AG10803 (cell line): ENCODE results near the gene EVI5.

ENCODE experiments used
- DNase-seq: peaks from one replicate; pipeline ENCODE4 v3.0.0; 2010; ENCODE audit warnings: low read depth
- H3K4me3 ChIP-seq: 2 replicates; pipeline ENCODE4 v1.5.1; 2011; ENCODE audit warnings: mild to moderate bottlenecking, low read length, control low read depth
- CTCF ChIP-seq: conservative IDR thresholded peaks from 2 replicates; pipeline ENCODE4 v1.5.1; 2011; ENCODE audit warnings: mild to moderate bottlenecking, low read length, control low read depth, inconsistent platforms

The EVI5 gene

GRCh38 chr1:92502247-92502646 lies 282.7 kb downstream of the EVI5 start:
- no peak for TF ChIP-seq CTCF
- H3K4me3 ChIP-seq: no peak overlapping the region
- DNase-seq: peak; percentile 41

- no peak for DNase-seq
- no peak for TF ChIP-seq CTCF
- H3K4me3 ChIP-seq: no peak overlapping the region
These were observed 284.4 kb downstream of the EVI5 start for GRCh38 chr1:92500552-92500951.

GRCh38 chr1:92495392-92496063 lies 289.4 kb downstream of the EVI5 start:
- no peak for TF ChIP-seq CTCF
- no peak for DNase-seq
- H3K4me3 ChIP-seq: no peak overlapping the region

GRCh38 chr1:92494485-92495141 lies 290.3 kb downstream of the EVI5 start:
- DNase-seq: no peak
- TF ChIP-seq CTCF: no peak
- H3K4me3 ChIP-seq: no peak overlapping the region

GRCh38 chr1:92493139-92493538 lies 291.8 kb downstream of the EVI5 start:
- DNase-seq: no peak
- H3K4me3 ChIP-seq: no peak overlapping the region
- no peak for TF ChIP-seq CTCF

- no peak for DNase-seq
- no peak overlapping the region for H3K4me3 ChIP-seq
- no peak for TF ChIP-seq CTCF
These were observed 296.1 kb downstream of the EVI5 start for GRCh38 chr1:92488832-92489231.

- no peak for TF ChIP-seq CTCF
- DNase-seq: no peak
- H3K4me3 ChIP-seq: no peak overlapping the region
These were observed 296.5 kb downstream of the EVI5 start for GRCh38 chr1:92488416-92488815.
